Loucy (cell line): ENCODE data around the gene EOLA1.

ENCODE experiments used
- H2AFZ ChIP-seq: fragments of 200-600 bp; sonication (generic); 2 replicates; pipeline ENCODE4 v1.6.0; 2016; ENCODE audit warnings: antibody characterized with exemption, mild to moderate bottlenecking, low read length, moderate library complexity
- H3F3A ChIP-seq: fragments of 200-600 bp; 2 replicates; pipeline ENCODE4 v1.6.0; 2016; ENCODE audit warnings: antibody characterized with exemption, low read depth, mild to moderate bottlenecking
- H3K27me3 ChIP-seq: fragments of 200-600 bp; sonication (generic); 2 replicates; pipeline ENCODE4 v1.6.1; 2014; ENCODE audit warnings: low read length, mild to moderate bottlenecking; ENCODE audit not compliant: insufficient read depth, poor library complexity, severe bottlenecking
- H3K36me3 ChIP-seq: fragments of 200-600 bp; sonication (generic); 2 replicates; pipeline ENCODE4 v1.6.1; 2016; ENCODE audit warnings: low read length; ENCODE audit not compliant: insufficient read depth
- H3K4me1 ChIP-seq: fragments of 200-600 bp; sonication (generic); 2 replicates; pipeline ENCODE4 v1.5.1; 2014; ENCODE audit warnings: low read length, mild to moderate bottlenecking; ENCODE audit not compliant: insufficient read depth, poor library complexity, severe bottlenecking
- H3K4me2 ChIP-seq: fragments of 200-600 bp; sonication (generic); 2 replicates; pipeline ENCODE4 v1.6.0; 2014; ENCODE audit warnings: antibody characterized with exemption, low read length, low read depth, mild to moderate bottlenecking; ENCODE audit not compliant: poor library complexity, severe bottlenecking
- H3K4me3 ChIP-seq: fragments of 200-600 bp; sonication (generic); 2 replicates; pipeline ENCODE4 v1.5.1; 2014; ENCODE audit warnings: low read length, mild to moderate bottlenecking, mixed read lengths; ENCODE audit not compliant: poor library complexity, severe bottlenecking
- H3K79me2 ChIP-seq: fragments of 200-600 bp; sonication (generic); 2 replicates; pipeline ENCODE4 v1.6.1; 2014; ENCODE audit warnings: low read length; ENCODE audit not compliant: insufficient read depth
- H3K9ac ChIP-seq: fragments of 200-600 bp; sonication (generic); 2 replicates; pipeline ENCODE4 v1.6.0; 2014; ENCODE audit warnings: mild to moderate bottlenecking, low read depth, low read length, moderate library complexity; ENCODE audit not compliant: poor library complexity, severe bottlenecking
- H3K9me2 ChIP-seq: fragments of 200-600 bp; sonication (generic); replicated peaks from 2 replicates; pipeline ENCODE4 v1.6.1; 2016; ENCODE audit warnings: low read depth, low read length, mixed read lengths
- H3K9me3 ChIP-seq: fragments of 200-600 bp; sonication (generic); 2 replicates; pipeline ENCODE4 v1.6.1; 2014; ENCODE audit warnings: mild to moderate bottlenecking, antibody characterized with exemption, low read length, low read depth; ENCODE audit not compliant: insufficient read depth
- H4K20me1 ChIP-seq: fragments of 200-600 bp; sonication (generic); 2 replicates; pipeline ENCODE4 v1.6.0; 2014; ENCODE audit warnings: antibody characterized with exemption, low read length, mild to moderate bottlenecking; ENCODE audit not compliant: insufficient read depth, poor library complexity, severe bottlenecking
- CTCF ChIP-seq: fragments of 200-600 bp; sonication (generic); conservative IDR thresholded peaks from 2 replicates; pipeline ENCODE4 v1.5.1; 2014; ENCODE audit warnings: mild to moderate bottlenecking, antibody characterized with exemption, low read length
- EZH2phosphoT487 ChIP-seq: fragments of 200-600 bp; IDR thresholded peaks from 2 replicates; pipeline ENCODE4 v1.6.1; 2018; ENCODE audit warnings: antibody characterized with exemption, mild to moderate bottlenecking, moderate library complexity, borderline replicate concordance

Gene EOLA1

GRCh38 chrX:149563359-149563758, 22.5 kb downstream of the EOLA1 start:
- H3K4me3 ChIP-seq: no peak overlapping the region
- no peaks in the 10 kb centered on the region for H3F3A ChIP-seq
- no peaks in the 10 kb centered on the region for H3K36me3 ChIP-seq
- H3K4me1 ChIP-seq: no peaks in the 10 kb centered on the region
- TF ChIP-seq EZH2phosphoT487 (no peak), CTCF (no peak)
- H3K79me2 ChIP-seq: no peaks in the 10 kb centered on the region
- no peaks in the 10 kb centered on the region for H3K27me3 ChIP-seq
- H3K9me3 ChIP-seq: no peaks in the 10 kb centered on the region
- H3K4me2 ChIP-seq: no peak overlapping the region
- no peaks in the 10 kb centered on the region for H3K9me2 ChIP-seq
- H3K9ac ChIP-seq: no peak overlapping the region
- no peak overlapping the region for H2AFZ ChIP-seq
- H4K20me1 ChIP-seq: no peaks in the 10 kb centered on the region

GRCh38 chrX:149567621-149568417, 27.0 kb downstream of the EOLA1 start:
- H3K9me3 ChIP-seq: no peaks in the 10 kb centered on the region
- H3K9me2 ChIP-seq: no peaks in the 10 kb centered on the region
- H3K4me1 ChIP-seq: no peaks in the 10 kb centered on the region
- TF ChIP-seq CTCF (no peak), EZH2phosphoT487 (no peak)
- no peaks in the 10 kb centered on the region for H3K27me3 ChIP-seq
- no peaks in the 10 kb centered on the region for H4K20me1 ChIP-seq
- no peak overlapping the region for H3K4me3 ChIP-seq
- no peaks in the 10 kb centered on the region for H3F3A ChIP-seq
- H3K79me2 ChIP-seq: no peaks in the 10 kb centered on the region
- no peak overlapping the region for H3K9ac ChIP-seq
- no peaks in the 10 kb centered on the region for H3K36me3 ChIP-seq
- H3K4me2 ChIP-seq: no peak overlapping the region
- no peak overlapping the region for H2AFZ ChIP-seq

GRCh38 chrX:149568701-149569296, 28.0 kb downstream of the EOLA1 start:
- Histone ChIP-seq H3K9ac (no peak overlapping the region), H3K4me2 (no peak overlapping the region), H4K20me1 (no peaks in the 10 kb centered on the region), H2AFZ (no peak overlapping the region), H3K9me2 (no peaks in the 10 kb centered on the region), H3K4me3 (no peak overlapping the region), H3F3A (no peaks in the 10 kb centered on the region), H3K27me3 (no peaks in the 10 kb centered on the region), H3K9me3 (no peaks in the 10 kb centered on the region), H3K36me3 (no peaks in the 10 kb centered on the region), H3K79me2 (no peaks in the 10 kb centered on the region), H3K4me1 (no peaks in the 10 kb centered on the region)
- no peak for TF ChIP-seq EZH2phosphoT487
- no peak for TF ChIP-seq CTCF
